HL-60/S4 treated with phorbol 12-myristate 13-acetate at 8.2 ng/mL for 4 days and 3 days (cell line): ENCODE measurements around the gene TFEB.

ENCODE experiments used
- in situ Hi-C: fragments of 300-500 bp; cut with MboI; formaldehyde crosslinking; loops from 2 replicates; pipeline ENCODE4 v1.15.0; 2022; ENCODE audit warnings: low sequenced_read_pairs

Gene TFEB

DNA sequence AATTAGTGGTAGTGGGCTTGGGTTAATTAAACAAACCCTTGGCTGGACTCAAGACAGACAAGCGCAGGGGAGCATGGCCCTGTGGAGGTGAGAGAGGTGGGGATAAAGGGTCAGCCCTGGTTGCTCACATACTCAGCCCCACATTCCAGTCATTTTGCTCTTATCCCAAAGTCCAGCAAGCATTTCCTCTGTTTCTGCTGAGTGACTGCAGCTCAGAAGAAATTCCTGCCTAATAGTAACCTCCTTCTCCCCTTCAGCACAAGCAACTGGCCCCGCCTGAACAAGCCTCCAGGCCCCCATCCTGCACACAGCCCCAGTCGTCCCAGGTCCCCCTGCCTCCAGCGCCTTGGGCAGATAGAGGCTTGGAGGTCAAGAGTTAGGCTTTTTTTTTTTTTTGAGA lies 3.6 kb upstream of the TFEB start:
- in situ Hi-C loops: no loop called here

DNA sequence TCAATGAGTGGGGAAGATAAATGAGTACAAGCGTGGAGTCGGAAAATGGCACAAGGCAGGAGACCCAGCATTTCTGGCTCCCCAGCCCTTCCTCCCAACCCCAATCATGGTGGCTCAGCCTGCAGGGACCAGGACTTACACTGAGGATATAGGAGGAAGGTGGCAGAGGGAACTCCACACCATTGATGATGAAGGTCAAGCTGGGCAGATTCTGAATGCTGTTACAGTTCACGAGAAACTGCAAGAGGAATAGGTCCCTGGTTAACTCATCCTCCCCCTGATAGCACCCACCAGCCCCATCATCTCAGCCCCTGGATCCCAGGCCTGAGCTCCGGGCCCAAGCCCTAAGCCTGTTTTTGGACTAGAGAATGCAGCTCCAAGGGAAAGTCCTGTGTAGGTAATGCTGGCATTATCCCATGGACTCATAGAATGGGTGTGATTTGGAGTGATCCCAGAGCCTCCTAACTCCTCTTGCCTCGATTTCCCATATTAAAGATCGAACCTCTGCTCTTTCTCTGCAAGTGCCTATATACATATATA lies 2.3 kb upstream of the TFEB start:
- in situ Hi-C loops: no loop called here

DNA sequence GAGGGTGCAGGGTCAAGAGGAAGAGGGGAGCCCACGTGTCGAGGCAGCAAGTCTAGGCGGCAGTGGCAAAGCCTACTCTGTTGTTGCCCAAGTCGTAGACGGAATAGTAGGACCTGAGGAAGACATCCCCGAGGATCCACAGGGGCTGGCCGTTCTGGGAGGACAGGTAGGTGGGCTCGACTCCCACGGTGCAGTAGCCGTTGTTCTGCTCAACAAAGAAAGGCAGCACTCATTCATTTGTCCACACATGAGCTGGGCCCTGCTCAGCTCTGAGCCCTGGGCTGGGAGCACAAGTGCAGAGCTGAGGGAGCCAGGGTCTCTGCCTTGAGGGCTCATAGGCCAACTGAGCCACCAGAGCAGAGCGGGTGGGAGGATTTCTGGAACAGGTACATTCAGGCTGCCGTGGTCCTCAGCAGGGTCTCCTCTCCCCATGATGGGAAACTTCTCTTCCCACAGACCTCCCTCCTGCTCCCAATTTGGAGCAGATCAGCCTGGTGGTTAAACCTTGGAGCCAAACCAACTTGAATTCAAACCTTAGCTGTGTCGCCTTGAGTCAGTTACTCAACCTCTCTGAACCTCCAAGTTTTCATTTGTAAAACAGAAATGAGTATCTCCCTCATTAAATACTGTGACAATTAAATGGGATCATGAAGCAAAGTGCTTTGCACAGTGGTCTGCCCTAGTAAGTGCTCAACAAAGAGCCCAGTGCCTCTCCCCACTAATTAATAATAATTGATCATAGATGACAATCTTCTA lies 1.6 kb upstream of the TFEB start:
- in situ Hi-C loops: no loop called here

DNA sequence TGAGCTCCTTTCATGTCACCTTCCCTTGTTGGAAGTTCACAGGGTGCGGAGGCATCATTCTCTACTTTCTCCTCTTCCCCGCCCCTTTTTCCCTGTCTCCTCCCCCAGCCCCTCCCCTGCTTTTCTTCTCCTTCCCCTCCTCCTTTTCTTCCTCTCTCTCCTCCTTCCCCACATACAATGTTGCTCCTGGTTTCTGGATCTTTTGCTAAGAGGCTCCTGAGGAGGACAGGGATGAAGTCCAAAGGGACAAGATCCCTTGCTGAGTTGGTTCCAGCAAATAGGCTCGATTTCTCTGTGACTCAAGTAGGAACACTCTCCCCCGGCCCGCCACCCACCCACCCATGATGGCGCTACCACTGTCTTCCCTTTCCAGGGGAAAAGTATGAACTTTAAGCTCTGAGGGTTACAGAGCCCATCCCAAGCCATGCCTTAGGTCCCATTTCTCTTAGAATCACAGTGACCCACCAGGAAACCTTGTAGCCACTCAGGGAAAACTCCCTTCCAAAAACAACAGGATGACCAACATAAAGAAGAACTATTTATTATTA lies 852 bp upstream of the TFEB start:
- in situ Hi-C loops: no loop called here

DNA sequence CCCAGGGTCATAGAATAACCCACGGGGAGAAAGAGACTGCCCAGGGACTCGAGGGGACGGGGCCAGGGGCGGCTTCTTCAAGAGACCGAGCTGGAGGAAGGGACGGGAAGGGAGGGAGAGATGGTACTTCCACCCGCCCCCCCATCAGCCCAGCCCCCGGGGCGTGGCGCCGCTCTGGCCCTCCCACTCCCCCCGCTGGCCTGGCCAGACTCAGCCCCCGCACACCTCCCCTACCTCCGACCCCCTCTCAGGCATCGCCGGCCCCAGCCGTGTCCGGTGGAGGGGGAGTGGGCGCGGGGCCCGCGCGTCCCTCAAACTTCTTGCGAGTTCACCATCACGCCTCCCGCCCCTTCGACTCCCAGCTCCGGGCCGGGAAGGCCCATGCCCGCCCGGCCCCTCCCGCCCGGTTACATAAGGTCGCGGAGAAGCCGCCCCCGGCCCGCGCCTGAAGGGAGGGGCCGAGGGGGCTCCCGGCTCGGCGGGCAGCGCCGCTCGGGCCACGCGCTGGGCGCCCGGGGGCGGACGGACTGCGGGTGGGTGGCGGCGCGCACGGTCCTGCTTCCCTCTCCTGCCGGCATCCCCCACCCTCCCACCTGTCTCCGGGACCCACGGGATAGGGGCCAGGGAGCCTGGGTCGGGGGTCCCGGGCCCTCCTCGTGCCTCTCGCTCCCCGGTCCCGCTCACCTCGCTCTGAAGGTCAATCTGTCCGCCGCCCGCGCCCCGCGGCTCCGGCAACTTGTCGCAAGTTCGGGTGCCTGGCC lies 562 bp downstream of the TFEB start:
- in situ Hi-C loops: no loop called here

DNA sequence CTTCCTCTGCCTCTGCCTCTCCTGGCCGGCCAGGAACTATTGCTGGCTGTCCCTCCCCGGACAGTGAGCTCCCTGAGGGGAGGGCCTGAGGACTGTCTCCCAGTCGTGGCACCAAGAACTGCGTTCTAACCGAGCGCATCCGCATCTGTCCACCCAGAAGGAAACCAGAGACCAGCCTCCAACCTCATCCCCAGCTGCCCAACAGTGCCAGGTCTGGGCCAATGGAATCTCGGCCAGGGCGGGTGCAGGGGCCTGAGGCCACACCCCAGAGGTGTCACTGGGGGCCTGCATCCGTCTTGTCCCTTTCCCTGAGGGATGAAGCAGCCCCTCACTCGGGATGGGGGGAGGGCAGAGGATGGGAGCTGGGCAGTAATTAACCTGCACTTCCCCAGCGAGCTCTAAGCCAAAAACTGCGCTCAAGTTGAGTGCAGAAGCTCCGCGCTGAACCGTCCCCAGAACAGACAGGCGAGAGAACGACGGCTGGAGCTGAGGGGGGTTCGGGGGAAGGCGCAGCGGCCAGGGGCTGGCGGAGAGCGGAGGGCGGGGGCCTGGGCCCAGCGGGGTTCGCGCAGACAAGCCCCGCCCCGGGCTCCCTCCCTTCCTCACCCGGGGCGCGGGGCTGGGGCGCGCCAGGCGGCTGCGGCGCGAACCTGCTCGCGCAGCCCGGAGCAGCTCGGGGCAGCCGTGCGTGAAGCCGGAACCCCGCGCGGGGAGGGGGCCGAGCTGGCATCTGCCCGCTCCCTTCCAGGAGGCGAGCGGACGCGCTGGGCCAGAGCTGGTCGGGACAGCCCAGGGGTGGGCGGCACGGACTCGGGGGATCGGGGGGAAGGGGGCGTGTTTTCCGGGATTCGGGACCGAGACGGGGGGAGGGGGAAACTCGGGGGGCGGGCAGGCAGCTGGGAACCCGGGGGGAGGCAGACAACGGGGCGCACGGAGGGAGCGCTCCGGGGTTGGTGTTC lies 1.4 kb downstream of the TFEB start:
- in situ Hi-C loops: no loop called here

DNA sequence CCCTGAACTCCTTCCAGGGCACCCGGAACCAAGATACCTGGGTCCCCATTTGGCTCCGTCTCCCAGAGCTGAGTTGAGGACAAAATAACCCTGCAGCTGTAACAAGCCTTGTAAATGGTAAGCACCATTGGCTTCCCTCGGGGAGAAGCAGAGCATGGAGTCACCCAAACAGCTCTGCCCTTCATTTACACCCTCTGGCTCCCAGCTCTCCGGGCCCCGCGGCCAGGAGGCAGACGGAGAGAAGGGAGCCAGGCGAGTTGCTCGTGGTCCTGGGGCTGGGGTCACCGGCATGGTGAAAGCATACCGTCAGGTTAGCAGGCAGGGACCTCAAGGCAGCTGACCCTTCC lies 2.1 kb downstream of the TFEB start:
- in situ Hi-C loops: no loop called here

DNA sequence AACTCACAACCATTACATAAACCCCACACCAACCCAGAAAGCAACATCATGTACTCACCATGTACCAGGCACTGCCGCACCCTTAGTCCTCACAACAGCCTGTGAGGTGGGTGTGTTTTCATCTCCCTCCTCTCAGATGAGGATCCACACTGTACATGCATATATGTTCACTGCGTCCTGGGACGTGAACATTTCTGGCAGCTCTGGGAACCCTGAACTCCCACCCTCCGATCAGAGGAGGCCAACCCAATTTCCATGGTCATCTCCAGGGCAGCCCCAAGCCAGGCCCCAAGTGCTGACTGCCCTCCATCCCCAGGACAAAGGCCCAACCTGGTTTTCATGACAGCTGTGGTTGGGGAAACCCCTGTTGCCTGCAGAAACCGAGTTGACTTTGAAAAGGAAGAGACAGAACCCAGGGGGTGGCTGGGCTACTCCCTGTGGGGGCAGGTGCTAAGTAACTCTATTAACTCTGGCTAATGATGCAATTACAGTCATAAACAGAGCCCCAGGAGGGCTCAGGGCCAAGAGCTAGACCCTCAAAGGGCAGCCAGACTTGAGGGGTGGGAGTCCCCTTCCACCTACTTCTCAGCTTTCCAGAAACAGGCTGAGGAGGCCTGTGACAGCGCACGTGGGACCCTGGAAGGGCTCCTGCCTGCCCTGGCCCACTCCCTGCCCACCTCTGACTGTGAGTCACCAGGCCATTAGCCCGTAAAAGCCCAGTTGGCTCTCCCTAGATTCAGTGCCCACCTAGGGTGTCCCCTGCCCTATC lies 2.6 kb downstream of the TFEB start:
- in situ Hi-C loops: no loop called here

DNA sequence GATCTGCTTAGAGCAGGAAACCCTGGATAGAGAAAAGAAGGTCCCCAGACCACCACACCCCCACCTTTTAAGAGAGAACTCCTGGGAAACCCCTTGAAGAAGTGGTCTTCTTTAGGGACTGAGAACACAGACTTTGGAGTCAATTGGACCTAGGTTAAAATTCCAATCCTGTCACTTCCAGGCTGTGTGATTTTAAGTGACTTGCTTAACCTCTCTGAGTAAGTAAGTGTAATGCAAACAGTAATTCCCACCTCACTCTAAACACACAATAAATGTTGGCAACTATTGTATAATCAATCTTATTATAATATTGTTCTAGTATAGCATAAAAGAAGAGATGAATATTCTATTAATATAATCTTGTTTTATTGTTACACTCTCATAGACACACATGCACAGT lies 3.3 kb downstream of the TFEB start:
- in situ Hi-C loops: no loop called here

DNA sequence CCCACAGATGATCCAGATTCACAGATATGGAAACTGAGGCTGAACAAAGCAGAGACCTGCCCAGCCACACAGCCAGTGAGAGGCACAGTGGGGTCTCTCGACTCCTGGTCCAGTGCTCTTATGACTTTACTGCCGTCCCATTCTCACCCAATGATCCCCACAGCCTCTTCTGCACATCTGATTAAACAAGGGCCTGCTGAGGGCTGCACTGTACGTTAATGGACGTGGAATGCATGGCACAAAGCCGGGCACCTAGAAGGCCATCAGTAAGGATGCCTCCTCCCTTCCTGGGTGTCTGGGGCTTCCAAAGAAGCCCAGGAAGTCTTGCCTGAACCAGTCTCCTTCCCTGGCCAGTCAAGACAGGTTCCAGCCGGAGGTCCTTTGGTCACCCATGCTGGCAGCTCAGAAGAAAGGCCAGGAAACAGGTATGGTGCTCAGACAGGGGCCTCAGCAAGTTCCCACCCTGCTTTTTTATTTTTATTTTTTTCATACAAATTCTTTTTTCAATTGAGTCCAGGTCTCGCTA lies 3.8 kb downstream of the TFEB start:
- in situ Hi-C loops: no loop called here

DNA sequence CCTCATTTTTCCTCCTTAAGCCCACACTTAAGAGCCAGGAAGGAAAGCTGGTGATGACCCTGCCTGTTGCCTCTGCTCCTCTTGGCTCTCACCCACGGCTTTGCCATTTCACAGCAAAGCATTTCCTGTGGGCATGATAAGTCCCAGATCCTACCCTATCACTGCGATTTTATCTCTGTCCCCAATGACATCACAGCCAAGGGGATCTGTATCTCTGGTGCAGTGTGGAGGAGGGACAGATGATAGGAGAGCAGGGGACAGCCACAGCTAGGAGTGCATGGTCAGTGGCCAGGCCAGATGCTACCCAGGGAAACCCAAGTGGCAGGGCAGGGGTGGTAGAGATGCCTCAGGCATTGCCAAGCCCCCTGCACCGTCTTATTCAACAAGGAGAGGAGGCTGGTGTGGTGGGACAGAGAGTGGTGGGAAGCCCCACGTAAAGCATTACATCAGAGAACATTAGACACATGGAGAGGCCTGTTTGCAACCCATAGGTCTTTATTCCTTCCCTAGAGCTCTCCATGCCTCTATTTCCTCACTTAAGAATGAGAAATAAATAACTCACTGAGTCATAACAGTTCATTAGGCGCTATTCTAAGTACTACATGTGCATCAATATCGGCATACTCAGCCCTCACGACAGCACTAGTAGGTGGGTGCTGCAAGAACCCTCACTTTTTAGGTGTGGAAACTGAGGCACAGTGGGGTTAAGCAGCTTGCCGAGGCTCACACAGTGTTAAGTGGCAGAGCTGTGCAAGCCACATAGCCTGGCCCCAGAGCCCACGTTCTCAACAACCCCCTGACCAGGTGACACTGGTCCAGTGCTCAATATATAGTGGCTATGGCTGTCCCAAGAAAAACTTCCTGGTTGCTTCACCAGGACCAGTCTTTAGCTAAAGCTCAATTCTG lies 4.6 kb downstream of the TFEB start:
- in situ Hi-C loops: no loop called here

DNA sequence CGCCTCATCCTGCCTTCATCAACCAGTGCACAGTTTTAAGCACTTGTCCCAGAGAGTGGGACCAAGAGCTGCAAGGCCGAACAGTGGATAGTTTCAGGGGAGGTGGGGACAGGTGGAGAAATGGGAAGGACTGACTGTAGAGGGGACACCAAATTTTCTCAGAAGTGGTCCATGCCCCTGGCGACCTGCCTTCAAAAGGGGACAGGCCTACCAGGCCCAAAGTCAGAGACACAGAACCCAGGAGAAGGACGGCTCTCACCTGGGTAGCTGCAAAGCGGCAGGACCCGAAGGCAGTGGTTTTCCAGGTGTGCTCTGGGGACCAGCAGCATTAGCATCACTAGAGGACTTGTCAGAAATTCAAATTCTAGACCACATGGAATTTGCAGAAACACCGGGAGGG lies 5.8 kb downstream of the TFEB start:
- in situ Hi-C loops: no loop called here

DNA sequence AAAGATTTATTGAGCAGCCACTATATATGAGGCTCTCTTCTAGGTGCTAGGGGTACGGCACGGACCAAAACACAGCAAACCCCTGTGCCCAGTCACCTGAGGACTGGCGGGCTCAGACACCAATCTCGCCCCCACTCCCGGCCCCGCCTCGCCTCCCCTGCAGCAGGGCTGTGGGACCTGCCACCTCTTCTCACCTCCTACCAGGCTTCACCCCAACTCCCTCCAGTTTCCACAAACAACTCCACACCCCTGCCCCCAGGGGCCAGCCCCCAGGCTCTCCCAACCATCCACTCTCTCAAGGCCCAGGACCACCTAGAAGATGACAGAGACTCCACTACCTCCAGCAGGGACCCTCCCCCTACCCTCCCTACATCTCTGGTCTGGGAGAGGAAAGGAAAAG lies 6.5 kb downstream of the TFEB start:
- in situ Hi-C loops: no loop called here

DNA sequence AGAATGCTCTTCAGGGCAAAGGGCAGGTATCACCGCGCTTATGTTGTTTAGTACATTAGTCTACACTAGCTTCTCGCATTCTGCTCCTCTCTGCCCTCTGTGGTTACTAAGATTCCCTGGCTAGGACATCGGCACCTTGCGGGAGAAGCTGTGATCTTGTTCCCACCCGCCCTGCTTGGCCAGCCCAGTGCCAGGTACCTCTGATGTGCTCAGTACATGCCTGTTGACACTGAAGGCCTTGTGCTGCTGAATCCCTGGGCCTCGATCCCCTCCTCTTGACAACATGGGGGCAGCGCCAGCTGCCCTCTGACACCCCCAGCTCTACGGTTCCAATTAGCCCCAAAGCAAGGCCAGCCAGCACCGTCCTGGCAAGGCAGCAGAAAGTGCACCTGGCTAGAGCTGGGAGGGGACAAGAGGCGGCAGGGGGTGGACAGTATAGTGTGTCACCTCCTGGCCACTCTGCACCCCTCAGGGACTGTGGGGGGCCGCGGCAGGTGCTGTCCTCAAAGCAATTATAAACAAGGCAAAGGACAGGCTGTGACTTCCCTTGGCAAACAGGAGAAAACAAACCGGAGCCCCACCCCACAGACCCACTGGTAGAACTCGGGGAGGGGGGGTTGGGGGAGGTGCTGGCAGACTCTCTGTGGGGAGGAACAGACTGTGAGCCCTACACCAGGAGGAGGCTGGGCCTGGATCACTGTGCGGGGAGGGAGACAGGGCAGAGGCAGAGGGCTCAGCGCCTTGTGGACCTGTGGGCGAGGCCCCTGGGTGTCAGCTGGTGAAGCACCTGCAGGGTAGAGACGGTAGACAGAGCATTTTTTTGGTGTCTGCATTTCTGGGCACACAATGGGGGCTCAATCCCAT lies 7.1 kb downstream of the TFEB start:
- in situ Hi-C loops: no loop called here

DNA sequence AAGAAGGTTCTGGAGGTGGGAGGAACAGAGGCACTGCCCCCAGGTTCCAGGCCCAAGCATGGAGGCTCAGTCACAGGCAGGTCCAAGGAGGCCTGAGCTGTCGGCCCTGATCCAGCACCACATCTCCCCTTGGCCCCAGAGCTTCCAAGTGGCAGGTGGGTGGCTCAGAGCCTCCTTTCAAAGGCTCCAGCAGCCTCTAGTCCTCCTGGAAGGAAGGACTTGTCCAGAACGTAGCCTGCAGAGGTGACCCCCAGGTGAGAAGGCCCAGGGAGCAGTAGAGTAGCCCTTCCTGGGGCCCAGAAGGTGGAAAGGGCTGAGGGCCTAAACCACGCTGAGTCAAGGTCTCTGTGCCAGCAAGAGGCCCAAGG lies 7.7 kb downstream of the TFEB start:
- in situ Hi-C loops: no loop called here

DNA sequence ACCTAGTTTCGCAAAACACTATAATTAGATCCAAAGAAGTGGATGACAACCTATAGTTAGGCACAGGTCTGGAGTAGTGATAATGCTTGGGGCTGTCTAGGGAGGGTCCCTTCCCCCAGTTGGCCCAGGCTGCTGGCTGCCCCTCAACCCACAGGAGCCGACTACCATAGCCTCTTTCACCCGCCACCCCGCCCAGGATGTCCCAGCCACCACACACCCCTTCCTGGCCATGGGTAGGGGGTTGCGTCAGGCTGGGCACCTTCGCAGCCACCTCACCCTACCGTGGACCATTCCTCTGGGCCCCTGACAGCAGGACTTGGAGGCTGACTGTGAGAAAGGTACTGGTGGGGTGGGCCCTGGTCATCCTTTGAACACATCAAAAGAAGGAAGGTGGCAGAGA lies 8.5 kb downstream of the TFEB start:
- in situ Hi-C loops: no loop called here

DNA sequence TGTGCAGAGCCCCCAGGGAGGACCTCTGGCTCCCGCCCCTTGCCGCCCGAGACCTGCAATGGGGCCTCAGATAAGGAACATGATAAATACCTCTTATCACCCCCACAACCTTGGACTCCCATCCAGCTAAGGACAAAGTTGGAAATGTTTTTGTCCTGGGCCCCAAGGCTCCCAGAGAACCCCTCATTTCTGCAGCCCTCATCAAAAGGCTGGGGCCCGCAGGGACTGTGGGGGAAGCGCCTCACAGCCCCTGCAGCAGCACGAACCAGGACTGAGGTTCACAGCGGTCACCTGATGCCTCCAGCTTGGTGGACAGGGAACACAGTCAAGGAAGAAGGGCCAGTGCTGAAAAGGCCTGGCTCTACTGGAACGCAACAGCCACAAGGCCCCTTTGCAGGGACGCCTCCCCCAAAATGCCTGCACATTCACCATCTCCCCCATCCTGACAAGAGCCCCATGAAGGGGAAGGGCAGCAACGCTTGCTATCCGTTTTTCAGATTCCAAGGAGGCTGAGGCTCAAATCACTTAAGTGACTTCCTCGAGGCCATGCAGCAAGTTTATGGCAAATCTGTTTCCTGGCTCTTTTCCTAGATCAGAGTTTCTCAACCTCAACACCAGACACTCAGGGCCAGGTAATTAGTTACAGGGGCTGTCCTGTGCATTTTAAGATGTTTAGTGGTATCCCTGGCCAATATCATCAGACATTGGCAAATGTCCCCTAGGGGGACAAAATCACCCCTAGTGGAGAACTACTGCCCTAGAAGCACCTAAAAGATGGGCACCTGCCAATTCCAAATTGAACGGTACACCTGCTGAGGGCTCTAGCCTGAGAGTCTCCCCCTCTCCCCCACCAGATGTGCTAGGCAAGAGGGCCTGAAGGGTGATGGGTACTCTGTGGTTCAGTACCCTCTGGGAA lies 10.6 kb downstream of the TFEB start:
- in situ Hi-C loops: no loop called here
